HPDE6-E6E7 (cell line): ENCODE data around the gene TRAPPC4.

Experiments
- DNase-seq: peaks from one replicate; pipeline ENCODE4 v3.0.0; 2011; ENCODE audit warnings: missing footprints; ENCODE audit errors: extremely low spot score

The TRAPPC4 gene

GRCh38 chr11:119067371-119068222, 49.0 kb downstream of the TRAPPC4 start, which contains the start of gene VPS11:
Gene VPS11 (plus strand): TSS chr11:119067818. CDS start chr11:119067824, 6 bp downstream.
- DNase-seq, result peak; percentile 100
